Stimulated activated CD4-positive, alpha-beta T cell treated with anti-CD3 and anti-CD28 coated beads, Interleukin-4, amount 100 ng/mL, for 4 hours (primary cell): Measurements from ENCODE around the gene TMC5.
"Not testable (repeated sequence)": the region's sequence is repeated elsewhere in the genome, so short reads cannot be mapped to it uniquely, and the experiment has no call there.

Source experiments
- DNase-seq, 2 experiments: peaks; one replicate each; pipeline ENCODE4 v3.0.0-alpha.2; 2020

Gene TMC5

GRCh38 chr16:19400711-19401110, 17.0 kb upstream of the TMC5 start:
- DNase-seq, result no peak

- no peak for DNase-seq
These were observed 10.7 kb upstream of the TMC5 start for GRCh38 chr16:19406891-19407491.

DNA sequence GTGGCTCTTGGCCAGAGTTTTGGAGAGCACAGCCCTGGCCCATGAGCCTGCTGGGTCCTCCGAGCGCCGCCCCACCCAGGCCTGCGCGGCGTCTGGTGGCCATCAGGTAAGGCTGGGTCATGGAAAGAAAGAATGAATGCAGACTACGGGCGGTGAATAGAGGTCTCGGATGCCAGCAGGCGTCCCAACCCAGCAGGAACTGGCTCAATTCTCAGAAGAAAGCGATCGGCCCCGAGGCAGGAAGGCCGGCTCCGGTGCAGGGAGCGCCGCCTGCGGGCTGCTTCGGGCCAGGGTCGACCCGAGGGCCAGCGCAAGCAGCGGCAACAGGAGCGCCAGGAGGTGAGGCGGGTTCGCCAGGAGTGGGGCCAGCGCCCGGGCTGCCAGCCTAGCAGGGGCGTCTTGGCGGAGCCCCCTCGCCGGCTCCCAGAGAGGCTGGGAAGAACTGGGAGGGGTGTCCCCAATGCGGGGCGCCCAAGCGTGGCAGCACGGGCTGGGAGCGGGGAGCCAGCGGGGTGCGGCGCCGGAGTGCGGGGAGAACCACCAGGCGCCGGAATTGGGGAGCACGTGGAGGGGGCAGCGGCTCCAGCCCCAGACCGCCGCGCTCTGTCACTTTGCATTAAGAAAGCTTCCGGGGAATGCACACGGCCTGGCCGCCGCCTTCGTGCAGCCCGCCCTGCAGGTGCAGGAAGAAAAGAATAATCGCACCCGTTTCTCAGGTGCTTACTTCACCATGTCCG, 7.1 kb upstream of the TMC5 start:
- DNase-seq, result no peak

DNA sequence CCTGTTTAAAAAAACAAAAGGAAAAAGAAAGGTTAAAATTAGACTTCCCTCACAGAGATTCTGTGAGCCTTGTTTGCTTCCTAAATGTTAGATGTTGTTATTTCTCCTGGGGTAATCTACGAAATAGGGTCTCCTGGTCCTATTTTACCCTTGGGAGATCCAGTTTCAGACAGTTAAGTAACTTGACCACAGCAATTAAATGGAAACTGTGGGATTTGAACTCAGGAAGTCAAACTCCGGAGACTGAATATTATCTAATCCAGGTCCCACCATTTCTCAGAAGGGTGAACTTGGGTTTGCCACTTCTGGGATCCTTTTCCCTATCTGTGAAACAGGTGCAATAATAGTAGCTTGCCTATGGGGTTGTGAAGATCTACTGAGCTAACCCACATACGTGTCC, 6.4 kb upstream of the TMC5 start:
- no peak for DNase-seq

DNA sequence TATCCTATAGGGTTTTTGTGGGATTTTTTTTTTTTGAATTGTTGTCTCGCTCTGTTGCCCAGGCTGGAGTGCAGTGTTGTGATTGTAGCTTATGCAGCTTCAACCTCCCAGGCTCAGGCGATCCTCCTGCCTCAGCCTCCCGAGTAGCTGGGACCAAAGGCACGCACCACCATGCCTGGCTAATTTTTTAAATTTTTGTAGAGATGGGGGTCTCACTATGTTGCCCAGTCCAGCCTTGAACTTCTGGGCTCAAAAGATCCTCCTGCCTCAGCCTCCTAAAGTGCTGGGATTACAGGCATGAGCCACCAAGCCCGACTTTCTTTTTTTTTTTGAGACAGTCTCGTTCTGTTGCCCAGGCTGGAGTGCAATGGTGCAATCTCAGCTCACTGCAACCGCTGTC, 5.6 kb upstream of the TMC5 start:
- DNase-seq, result not testable (repeated sequence)

DNA sequence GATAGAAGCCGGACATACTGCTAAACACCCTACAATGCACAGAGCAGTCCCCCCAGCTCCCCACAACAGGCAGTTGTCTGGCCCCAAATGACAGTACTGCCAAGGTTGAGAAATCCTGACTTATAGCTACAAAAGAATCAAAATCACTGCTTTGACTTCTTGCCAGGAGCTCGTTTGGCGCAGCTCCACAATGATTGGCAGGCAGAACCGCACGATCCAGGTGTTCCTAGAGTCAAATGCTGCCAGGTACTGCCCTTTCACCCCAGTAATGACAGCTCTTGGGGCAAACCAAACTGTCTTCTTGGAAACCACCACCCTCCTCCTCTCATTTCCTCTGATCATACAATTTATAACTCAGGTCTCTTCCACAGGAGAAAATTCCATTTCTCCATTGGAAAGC, 2.2 kb upstream of the TMC5 start:
- no peak for DNase-seq

GRCh38 chr16:19415918-19416317, 1.8 kb upstream of the TMC5 start:
- no peak for DNase-seq

DNA sequence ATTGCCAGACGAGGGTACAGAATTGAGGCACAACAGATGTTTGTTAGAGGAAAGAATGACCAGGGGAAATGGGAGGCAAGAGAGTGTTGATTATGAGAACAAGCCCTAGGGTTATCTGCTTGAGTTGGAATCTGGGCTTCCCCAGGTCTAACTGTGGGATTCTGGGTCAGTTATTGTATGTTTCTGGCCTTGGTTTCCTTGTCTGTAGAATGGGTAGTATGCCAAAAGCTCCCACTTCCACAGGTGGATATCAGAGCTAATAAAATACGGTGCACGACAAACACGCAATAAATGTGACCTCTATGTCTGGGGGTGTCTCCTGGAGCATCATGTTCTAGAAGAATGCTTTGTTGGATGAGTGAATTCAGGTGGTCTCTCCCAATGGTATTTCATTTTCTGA, 517 bp downstream of the TMC5 start:
- DNase-seq, result no peak

DNA sequence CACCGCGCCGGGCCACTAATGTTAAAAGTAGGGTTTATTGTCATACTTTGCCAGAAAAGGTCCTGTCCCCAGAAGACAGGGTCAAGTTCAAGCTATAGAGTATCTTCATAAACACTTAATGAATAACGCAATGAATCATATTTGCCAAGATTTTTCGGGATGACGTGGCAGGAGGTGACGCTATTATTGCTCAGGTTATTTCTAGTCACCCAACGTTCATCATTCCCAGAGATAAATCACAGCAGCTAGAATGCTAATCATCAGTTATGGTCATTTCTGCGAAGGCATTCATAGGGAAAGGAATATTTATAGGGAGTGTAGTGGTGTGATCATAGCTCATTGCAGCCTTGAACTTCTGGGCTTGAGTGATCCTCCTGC, 2.0 kb downstream of the TMC5 start:
- no peak for DNase-seq

- DNase-seq, result no peak
These were observed 6.8 kb downstream of the TMC5 start for GRCh38 chr16:19424478-19424877.

DNA sequence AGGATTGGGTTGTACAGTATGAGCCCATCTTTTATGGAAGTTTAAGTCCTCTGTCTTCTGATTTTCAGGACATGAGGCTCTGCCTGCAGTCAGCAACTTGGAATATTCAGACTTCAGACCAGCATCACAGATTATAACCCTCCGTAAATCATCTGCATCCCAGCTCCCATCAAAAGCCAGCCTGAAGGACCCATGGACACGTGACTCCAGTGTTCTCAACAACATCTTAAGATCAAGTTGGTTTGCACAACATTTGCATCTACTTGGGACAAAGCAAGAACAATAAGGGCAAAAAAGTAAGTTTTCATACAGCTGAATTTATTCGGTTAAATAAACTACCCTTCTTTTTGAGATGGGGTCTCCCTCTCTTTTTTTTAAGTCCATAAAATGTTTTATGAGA, 12.7 kb downstream of the TMC5 start:
- no peak for DNase-seq

DNA sequence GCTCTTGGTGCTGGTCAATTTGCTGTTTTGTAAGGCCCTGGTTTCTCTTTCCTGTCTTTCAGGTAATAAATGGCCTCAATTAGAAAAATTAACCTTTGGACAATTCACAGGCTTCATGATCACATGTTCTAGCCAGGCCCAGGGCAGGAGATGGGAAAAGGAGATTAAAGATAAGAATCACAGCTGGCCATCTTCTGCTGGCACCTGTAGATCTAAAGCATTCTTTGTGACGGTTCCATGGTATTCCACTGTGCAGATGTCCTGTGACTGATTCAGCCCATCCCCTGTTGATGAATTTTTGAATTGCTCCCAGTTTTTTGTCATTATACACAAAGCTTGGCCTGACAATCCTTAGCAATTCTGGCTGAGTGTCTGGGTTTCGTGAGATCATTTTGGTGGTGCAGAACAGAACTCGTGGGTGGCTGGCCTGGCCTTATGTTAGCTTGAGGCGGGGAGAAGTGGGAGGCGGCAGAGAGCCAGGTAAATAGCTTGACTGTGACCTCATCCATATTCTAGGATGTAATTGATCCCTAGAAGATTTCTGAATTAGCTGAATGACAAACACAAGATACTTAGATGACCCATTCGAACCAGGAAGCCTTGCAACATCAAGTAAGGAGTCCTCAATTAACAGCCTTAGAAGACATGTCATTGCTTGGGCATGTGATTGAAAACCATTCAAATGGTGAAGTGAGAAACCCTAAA, 14.1 kb downstream of the TMC5 start:
- DNase-seq, result no peak

DNA sequence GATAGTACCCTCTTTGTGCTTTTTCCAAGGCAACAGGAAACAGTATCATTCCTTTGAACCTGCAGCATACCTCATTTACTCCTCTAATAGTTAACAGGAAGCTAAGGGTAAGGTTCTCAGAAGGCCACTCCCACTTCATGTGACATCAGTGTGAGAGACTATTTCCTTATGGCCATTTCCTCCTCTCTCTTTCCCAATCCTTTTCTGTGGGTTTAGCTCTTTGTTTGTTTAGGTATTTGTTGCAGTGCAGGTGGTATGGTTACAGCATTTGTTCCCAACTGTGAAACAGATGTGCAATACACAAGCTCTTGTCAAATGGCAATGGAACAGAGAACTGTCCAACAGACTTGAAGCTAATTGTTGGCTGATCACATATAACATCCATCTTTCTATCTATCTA, 14.7 kb downstream of the TMC5 start:
- no peak for DNase-seq

- DNase-seq, result no peak
These were observed 16.9 kb downstream of the TMC5 start for GRCh38 chr16:19434584-19434983.

DNA sequence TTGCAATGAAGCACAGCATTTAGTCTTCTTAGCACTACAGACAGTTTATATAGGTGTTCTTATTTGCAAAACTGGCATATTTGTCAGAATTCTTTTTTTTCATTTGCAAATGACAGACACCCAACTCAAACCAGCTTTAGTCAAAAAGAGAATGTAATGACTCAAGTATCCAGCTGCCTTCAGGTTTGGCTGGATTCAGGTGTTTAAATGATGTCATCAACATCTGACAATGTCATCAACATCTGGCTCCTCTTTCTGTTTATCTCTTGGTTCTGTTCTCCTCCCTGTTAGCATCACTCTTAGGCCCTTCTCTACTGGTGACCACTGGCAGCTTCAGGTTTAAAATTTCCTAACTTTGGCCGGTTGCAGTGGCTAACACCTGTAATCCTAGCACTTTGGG, 18.9 kb downstream of the TMC5 start:
- no peak for DNase-seq

DNA sequence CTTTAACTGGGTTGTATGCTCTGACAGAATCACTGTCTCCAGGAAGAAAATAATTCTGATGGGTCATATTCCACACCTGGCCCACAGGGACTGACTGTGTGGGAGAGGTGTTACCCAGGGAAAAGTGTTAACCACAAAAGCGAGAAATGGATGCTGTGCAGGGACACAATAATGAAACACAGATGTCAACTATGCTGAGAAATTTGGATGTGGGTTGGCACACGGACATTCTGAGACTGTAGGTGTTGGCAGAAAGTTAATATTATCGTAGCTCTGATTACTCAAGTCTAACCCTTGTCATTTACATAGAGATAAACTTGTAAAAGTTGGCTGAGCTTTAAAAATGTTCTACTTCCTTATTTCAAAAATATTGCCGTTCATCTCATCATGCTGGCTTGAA, 19.6 kb downstream of the TMC5 start:
- no peak for DNase-seq

DNA sequence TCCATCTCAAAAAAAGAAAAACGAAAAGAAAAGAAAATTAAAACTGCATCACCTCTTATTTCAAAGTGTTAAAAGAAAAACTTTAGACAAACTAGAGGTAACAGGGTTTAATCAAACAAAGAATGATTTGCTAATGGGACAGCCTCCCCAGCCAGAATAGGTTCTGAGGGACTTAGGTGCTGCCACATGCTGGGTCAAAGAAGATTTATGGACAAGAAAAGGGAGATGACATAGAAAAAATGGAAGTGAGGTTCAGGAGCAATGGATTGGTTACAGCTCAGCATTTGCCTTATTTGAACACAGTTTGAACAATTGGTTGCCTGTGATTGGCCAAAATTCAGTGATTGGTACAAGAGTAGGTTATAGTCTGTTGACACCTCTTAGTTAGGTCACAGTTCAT, 21.1 kb downstream of the TMC5 start:
- DNase-seq, result no peak

GRCh38 chr16:19439483-19439882, 21.8 kb downstream of the TMC5 start:
- DNase-seq, result no peak

- DNase-seq, result no peak
These were observed 26.0 kb downstream of the TMC5 start for GRCh38 chr16:19443659-19444058.

- no peak for DNase-seq
These were observed 28.7 kb downstream of the TMC5 start for GRCh38 chr16:19446300-19446846.

GRCh38 chr16:19446886-19447285, 29.2 kb downstream of the TMC5 start:
- DNase-seq, result no peak

DNA sequence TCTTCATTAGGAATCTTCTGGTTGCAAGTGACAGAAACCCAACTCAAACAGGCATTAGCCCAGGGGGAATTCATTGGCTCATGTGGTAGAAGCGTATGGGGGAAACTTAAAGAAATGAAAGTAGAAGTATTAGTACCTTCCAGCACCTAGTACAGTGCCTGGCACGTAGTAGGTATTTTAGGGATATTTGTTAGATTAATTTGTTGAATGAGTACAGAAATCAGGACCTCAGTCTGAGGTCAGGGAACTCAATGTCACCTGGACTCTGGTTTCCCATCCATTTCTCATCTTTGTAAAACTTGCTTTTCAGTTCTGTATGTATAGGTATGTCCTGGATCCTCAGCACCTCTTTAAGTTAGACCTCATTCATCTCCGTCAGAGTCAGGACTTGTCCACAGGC, 32.5 kb downstream of the TMC5 start:
- DNase-seq, result no peak

- DNase-seq, result no peak
These were observed 41.2 kb downstream of the TMC5 start for GRCh38 chr16:19458722-19459379.

- no peak for DNase-seq
These were observed 42.7 kb downstream of the TMC5 start for GRCh38 chr16:19460397-19460796.
